Fibroblast of lung (primary cell): Measurements from ENCODE around the gene ICE2.

ENCODE experiments used
- CTCF ChIP-seq, 2 donors: IDR thresholded peaks in 1 of 2; conservative IDR thresholded peaks in 1 of 2; 1 replicate in 1 of 2; 2 replicates in 1 of 2; pipeline ENCODE4 v1.5.1; 2011 to 2012; ENCODE audit warnings: low read length in 2 of 2, control low read depth in 1 of 2, inconsistent platforms in 1 of 2, low read depth in 1 of 2, mild to moderate bottlenecking in 1 of 2
- EZH2 ChIP-seq: IDR thresholded peaks from 2 replicates; pipeline ENCODE4 v1.5.1; 2012; ENCODE audit warnings: low read length, control low read depth, mild to moderate bottlenecking; ENCODE audit errors: missing control alignments

- TF ChIP-seq CTCF (conservative IDR thresholded peaks at IDR 0.05 in 1 of 2, IDR thresholded peaks at IDR 0.05 in 1 of 2; ENCODE audit: low read depth in 1 of 2, low read length in 2 of 2), result no peak
- no peak for TF ChIP-seq EZH2
Observed at GRCh38 chr15:60392986-60393790, 85.8 kb downstream of the ICE2 start.
